Measurements from ENCODE around the gene CCNJL. TPM values are rescaled to one million over a fixed set of nuclear protein-coding genes. Genes with fewer than 3 reads are reported as not detected.

The CCNJL gene
- total RNA-seq, 4 donors from 2014 or later, result 0.15 to 0.18 TPM; not detected in 2

GRCh38 chr5:160266752-160267345 is 45.5 kb downstream of the CCNJL start:
- intact Hi-C loops (cut with DNase I; ENCODE audit: low total_unique reads), result no loop called here
- ATAC-seq (no peak), DNase-seq (no peak)
- Histone ChIP-seq H3K27ac (no peak overlapping the region), H3K27me3 (no peaks in the 10 kb centered on the region), H3K9me3 (no peaks in the 10 kb centered on the region), H3K4me3 (no peak overlapping the region), H3K36me3 (no peaks in the 10 kb centered on the region), H3K4me1 (peaks cover 0 to 3% of the 10 kb centered on the region in 2 donors)
- in situ Hi-C loops (cut with MboI; ENCODE audit: low sequenced_read_pairs in 4 of 4), result no loop called here
- TF ChIP-seq POLR2A (IDR thresholded peaks at IDR 0.05) (no peak), CTCF (IDR thresholded peaks at IDR 0.05 in 4 of 5, conservative IDR thresholded peaks at IDR 0.05 in 1 of 5) (no peak)

- ATAC-seq (no peak), DNase-seq (no peak)
- intact Hi-C loops (cut with DNase I; ENCODE audit: low total_unique reads) (no loop called here), in situ Hi-C loops (cut with MboI; ENCODE audit: low sequenced_read_pairs in 4 of 4) (no loop called here)
- H3K27ac ChIP-seq, result no peak overlapping the region
- no peaks in the 10 kb centered on the region for H3K27me3 ChIP-seq
- no peaks in the 10 kb centered on the region for H3K9me3 ChIP-seq
- no peak overlapping the region for H3K4me3 ChIP-seq
- peaks cover 0 to 3% of the 10 kb centered on the region in 2 donors for H3K4me1 ChIP-seq
- TF ChIP-seq CTCF (IDR thresholded peaks at IDR 0.05 in 4 of 5, conservative IDR thresholded peaks at IDR 0.05 in 1 of 5), result no peak
- no peak for TF ChIP-seq POLR2A (IDR thresholded peaks at IDR 0.05)
- no peaks in the 10 kb centered on the region for H3K36me3 ChIP-seq
Observed at GRCh38 chr5:160266044-160266443, 46.3 kb downstream of the CCNJL start.

GRCh38 chr5:160263326-160263855 is 49.0 kb downstream of the CCNJL start:
- H3K4me1 ChIP-seq, result no peaks in the 10 kb centered on the region
- no peak for ATAC-seq
- no peak overlapping the region for H3K27ac ChIP-seq
- no peaks in the 10 kb centered on the region for H3K36me3 ChIP-seq
- no peaks in the 10 kb centered on the region for H3K9me3 ChIP-seq
- no peak overlapping the region for H3K4me3 ChIP-seq
- TF ChIP-seq CTCF (IDR thresholded peaks at IDR 0.05 in 4 of 5, conservative IDR thresholded peaks at IDR 0.05 in 1 of 5) (no peak), POLR2A (IDR thresholded peaks at IDR 0.05) (no peak)
- intact Hi-C loops (cut with DNase I; ENCODE audit: low total_unique reads) (no loop called here), in situ Hi-C loops (cut with MboI; ENCODE audit: low sequenced_read_pairs in 4 of 4) (no loop called here)
- H3K27me3 ChIP-seq, result no peaks in the 10 kb centered on the region
- no peak for DNase-seq

GRCh38 chr5:160262151-160263074 is 50.0 kb downstream of the CCNJL start:
- DNase-seq, result no peak
- H3K9me3 ChIP-seq, result no peaks in the 10 kb centered on the region
- H3K27ac ChIP-seq, result no peak overlapping the region
- no peak for ATAC-seq
- intact Hi-C loops (cut with DNase I; ENCODE audit: low total_unique reads), result no loop called here
- TF ChIP-seq POLR2A (IDR thresholded peaks at IDR 0.05), result no peak
- TF ChIP-seq CTCF (IDR thresholded peaks at IDR 0.05 in 4 of 5, conservative IDR thresholded peaks at IDR 0.05 in 1 of 5), result no peak
- no peaks in the 10 kb centered on the region for H3K4me1 ChIP-seq
- in situ Hi-C loops (cut with MboI; ENCODE audit: low sequenced_read_pairs in 4 of 4), result no loop called here
- no peaks in the 10 kb centered on the region for H3K36me3 ChIP-seq
- no peak overlapping the region for H3K4me3 ChIP-seq
- no peaks in the 10 kb centered on the region for H3K27me3 ChIP-seq
